ENCODE results near the gene TMEM259. TPM values are rescaled to one million over a fixed set of nuclear protein-coding genes. Genes with fewer than 3 reads are reported as not detected.

TMEM259 gene
- total RNA-seq, 2 donors from 2014 or later, result 142 to 306 TPM

DNA sequence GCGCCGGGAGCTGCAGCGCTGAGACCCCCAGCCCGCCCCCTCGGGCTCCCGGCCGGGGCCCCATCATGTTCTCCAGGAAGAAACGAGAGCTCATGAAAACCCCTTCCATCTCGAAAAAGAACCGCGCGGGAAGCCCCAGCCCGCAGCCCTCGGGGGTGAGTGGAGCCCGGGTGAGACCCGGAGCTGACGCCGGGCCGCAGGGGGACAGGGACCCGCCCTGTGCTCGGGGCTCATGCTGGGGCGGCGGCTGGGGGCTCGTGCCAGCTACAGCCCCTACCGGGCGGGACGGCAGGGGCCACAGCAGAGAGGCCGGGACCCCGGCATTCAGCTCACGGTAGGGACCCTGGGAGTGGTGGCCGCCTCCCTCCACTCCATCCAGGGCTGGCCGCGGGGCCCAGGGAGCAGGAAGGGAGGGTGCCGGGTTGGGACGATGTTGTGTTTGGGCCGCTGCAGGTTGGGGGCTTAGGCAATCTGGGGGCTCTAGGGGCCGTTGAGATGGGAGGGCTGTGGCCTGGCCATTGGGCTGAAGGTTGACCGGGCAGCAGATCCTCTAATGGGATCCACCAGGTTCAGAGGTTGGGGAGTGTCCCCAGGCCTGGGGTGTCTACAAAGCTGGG lies 46.5 kb upstream of the TMEM259 start:
- Histone ChIP-seq H3K27me3 (peaks cover 0 to 42% of the 10 kb centered on the region in 2 donors), H3K27ac (peak overlapping the region in 2 of 4 donors; percentile 30 to 69), H3K36me3 (replicated peaks in 1 of 2; ENCODE audit: insufficient read depth in 1 of 2, low read depth in 2 of 2) (no peaks in the 10 kb centered on the region), H3K9me3 (no peaks in the 10 kb centered on the region), H3K4me3 (peak overlapping the region in 1 of 2 donors; percentile 27), H3K4me1 (peaks cover 49% of the 10 kb centered on the region)
- no peak for ATAC-seq
- intact Hi-C loops (cut with DNase I), result no loop called here
- TF ChIP-seq, protein P1, sequence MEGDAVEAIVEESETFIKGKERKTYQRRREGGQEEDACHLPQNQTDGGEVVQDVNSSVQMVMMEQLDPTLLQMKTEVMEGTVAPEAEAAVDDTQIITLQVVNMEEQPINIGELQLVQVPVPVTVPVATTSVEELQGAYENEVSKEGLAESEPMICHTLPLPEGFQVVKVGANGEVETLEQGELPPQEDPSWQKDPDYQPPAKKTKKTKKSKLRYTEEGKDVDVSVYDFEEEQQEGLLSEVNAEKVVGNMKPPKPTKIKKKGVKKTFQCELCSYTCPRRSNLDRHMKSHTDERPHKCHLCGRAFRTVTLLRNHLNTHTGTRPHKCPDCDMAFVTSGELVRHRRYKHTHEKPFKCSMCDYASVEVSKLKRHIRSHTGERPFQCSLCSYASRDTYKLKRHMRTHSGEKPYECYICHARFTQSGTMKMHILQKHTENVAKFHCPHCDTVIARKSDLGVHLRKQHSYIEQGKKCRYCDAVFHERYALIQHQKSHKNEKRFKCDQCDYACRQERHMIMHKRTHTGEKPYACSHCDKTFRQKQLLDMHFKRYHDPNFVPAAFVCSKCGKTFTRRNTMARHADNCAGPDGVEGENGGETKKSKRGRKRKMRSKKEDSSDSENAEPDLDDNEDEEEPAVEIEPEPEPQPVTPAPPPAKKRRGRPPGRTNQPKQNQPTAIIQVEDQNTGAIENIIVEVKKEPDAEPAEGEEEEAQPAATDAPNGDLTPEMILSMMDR (IDR thresholded peaks at IDR 0.05), result no peak
- no peak for TF ChIP-seq POLR2A (IDR thresholded peaks at IDR 0.05)
- 0 to 4% methylated on average over 1 to 28 of the region's 38 CpGs for WGBS, 2 donors
- DNase-seq, result no peak

DNA sequence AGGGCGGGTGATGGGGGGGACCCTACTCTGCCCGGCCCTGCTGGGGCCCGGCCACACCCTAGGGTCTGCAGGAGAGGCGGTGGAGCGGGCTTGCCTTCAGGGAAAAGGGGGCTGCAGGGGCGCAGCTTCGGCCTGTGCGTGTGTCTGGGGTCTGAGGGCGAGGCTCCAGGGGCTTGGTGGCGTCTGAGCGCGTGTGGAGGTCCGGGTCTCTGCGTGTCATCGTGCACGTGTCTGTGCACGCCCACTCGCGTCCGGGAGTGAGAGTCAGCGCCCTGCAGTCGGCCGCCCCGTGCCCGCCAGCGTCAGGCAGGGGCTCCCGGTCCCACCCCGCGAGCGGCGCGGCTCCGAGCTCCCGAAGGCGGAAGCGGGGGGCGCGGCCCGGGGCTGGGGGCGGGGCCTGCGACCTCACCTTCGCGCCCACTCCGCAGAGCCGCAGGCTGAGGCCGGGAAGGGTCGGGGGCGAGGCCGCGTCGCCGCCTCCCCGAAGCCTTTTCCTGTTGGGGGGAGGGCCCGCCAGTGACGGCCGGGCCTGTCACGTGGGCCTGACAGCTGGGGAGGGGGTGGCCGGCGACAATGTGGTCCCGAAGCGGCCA lies 45.9 kb upstream of the TMEM259 start, which contains the start of gene ARHGAP45:
TSS of gene ARHGAP45 (plus strand) at position 420 of the 593 bp plus-strand sequence. CDS start 239 bp downstream, outside the sequence.
- H3K36me3 ChIP-seq (replicated peaks in 1 of 2; ENCODE audit: insufficient read depth in 1 of 2, low read depth in 2 of 2), result no peaks in the 10 kb centered on the region
- no peaks in the 10 kb centered on the region for H3K9me3 ChIP-seq
- H3K27me3 ChIP-seq, result peaks cover 0 to 42% of the 10 kb centered on the region in 2 donors
- peak in 1 of 4 donors; percentile 57 for DNase-seq
- H3K4me3 ChIP-seq, result peak within 1 kb of the TSS in 1 of 2 donors; percentile 27
- intact Hi-C loops (cut with DNase I), result no loop called here
- ATAC-seq, result no peak
- TF ChIP-seq, protein P1 (IDR thresholded peaks at IDR 0.05), result no peak
- peak in 1 of 3 donors; percentile 4 for TF ChIP-seq POLR2A (IDR thresholded peaks at IDR 0.05)
- peaks cover 49% of the 10 kb centered on the region for H3K4me1 ChIP-seq
- 5% methylated on average over 55 of the region's 61 CpGs; no CpG with 5 or more reads in 1 of the 2 donors for WGBS, 2 donors
- peak within 1 kb of the TSS in 2 of 4 donors; percentile 30 to 69 for H3K27ac ChIP-seq

DNA sequence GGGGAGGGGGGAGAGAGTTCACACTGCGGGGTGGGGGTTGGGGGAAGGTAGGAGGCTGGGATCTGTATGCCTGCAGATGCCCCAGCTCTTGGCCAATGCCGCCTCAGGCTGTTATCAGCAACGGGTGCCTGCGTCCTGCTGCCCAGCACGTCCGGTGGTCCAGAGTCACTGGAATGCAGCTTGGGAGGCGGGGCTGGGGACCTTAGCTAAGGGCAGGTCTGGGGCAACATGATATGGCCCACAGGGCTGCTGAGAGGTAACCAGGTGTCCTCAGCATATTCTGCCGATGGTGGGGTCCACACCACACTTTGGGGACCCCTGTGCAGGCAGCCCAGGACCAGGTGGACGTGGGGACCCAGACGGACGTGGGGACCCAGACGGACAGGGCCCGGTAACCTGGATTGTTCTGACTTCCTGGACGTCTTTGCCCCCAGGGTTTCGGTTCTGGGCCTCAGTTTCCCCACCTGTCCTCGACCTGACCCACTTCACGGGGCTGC lies 45.4 kb upstream of the TMEM259 start:
- H3K9me3 ChIP-seq, result no peaks in the 10 kb centered on the region
- H3K4me3 ChIP-seq, result no peak overlapping the region
- H3K4me1 ChIP-seq, result peaks cover 44% of the 10 kb centered on the region
- intact Hi-C loops (cut with DNase I), result no loop called here
- ATAC-seq, result no peak
- peaks cover 0 to 42% of the 10 kb centered on the region in 2 donors for H3K27me3 ChIP-seq
- TF ChIP-seq, protein P1 (IDR thresholded peaks at IDR 0.05), result no peak
- no peak for TF ChIP-seq POLR2A (IDR thresholded peaks at IDR 0.05)
- no peaks in the 10 kb centered on the region for H3K36me3 ChIP-seq (replicated peaks in 1 of 2; ENCODE audit: insufficient read depth in 1 of 2, low read depth in 2 of 2)
- no peak for DNase-seq
- 19 to 29% methylated on average over 13 to 17 of the region's 17 CpGs for WGBS, 2 donors
- no peak overlapping the region for H3K27ac ChIP-seq

DNA sequence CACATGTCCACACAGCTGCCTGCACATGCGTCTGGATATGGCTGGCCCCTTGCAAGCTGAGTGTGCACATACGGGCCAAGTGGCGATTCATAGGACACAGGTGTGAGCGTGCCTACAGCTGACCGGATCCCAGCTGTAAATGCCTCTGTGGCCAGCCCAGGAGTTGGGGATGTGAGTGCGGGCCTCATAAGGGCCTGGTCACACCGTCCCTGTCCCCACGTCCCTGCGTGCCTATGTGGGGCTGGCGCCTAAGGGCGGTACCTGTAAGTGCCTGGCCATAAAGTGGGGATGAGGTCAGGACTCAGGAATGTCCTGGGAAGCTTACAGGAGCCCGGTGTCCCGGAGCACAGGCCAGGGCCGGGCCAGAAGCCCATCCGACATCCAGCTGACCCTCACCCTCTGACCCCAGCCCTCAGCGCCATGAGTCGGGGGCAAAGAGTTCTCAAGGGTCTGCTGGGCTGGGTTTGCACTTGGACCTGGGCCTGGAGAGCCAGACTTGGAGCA lies 44.7 kb upstream of the TMEM259 start:
- ATAC-seq, result peak; percentile 20
- no peaks in the 10 kb centered on the region for H3K9me3 ChIP-seq
- H3K27me3 ChIP-seq, result peaks cover 0 to 36% of the 10 kb centered on the region in 2 donors
- H3K4me3 ChIP-seq, result no peak overlapping the region
- TF ChIP-seq, protein P1 (IDR thresholded peaks at IDR 0.05), result no peak
- TF ChIP-seq POLR2A (IDR thresholded peaks at IDR 0.05), result no peak
- H3K27ac ChIP-seq, result no peak overlapping the region
- intact Hi-C loops (cut with DNase I), result no loop called here
- DNase-seq, result no peak
- H3K4me1 ChIP-seq, result peaks cover 38% of the 10 kb centered on the region
- 48 to 58% methylated on average over 5 to 16 of the region's 17 CpGs for WGBS, 2 donors
- H3K36me3 ChIP-seq (replicated peaks in 1 of 2; ENCODE audit: insufficient read depth in 1 of 2, low read depth in 2 of 2), result no peaks in the 10 kb centered on the region

All from body of pancreas (tissue), 4 donors.